ENCODE data around the gene MYH7.

MYH7 gene

DNA sequence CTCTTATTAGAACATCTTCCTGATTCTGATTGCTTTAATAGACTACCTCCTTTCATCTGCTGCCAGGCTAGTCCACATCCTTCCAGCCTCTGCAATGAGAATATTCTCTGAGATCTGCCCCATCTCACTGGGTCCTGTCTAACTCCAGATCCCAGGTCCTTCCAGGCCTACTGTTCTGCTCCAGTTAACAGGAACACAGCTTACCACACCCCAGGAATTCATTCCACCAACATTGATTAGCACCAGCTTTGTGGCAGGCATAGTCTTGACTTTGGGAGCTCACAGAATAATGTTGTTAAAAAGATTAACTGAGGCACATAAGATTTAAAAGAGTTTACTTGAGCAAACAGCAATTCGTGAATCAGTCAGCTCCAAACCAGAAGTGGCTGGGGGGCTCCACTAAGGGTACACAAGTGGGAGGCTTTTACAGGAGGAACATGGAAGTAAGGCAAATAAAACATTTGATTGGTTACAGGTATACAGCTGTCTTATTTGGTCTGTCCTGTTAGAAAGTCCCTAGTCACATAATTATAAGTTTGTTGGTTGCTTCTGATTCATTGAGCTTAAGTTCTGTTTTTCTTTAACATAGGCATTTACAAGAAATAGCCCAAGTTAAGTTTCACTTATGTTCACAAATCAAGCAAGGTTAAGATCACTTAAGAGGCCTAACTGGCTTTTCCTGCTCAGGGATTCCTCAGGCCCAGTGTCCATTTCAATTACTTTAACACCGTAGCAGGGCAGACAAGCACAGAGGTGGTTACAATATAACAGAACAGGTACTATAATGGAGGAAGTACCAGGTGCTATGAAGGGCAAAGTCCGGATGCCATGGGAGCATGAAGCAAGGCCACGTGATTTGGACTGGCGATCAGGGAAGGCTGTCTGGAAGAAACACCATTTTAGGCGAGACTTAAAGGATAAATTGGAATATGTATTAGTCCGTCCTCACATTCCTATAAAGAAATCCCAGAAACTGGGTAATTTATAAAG lies 12.2 kb upstream of the MYH7 start:
- no peak for DNase-seq

DNA sequence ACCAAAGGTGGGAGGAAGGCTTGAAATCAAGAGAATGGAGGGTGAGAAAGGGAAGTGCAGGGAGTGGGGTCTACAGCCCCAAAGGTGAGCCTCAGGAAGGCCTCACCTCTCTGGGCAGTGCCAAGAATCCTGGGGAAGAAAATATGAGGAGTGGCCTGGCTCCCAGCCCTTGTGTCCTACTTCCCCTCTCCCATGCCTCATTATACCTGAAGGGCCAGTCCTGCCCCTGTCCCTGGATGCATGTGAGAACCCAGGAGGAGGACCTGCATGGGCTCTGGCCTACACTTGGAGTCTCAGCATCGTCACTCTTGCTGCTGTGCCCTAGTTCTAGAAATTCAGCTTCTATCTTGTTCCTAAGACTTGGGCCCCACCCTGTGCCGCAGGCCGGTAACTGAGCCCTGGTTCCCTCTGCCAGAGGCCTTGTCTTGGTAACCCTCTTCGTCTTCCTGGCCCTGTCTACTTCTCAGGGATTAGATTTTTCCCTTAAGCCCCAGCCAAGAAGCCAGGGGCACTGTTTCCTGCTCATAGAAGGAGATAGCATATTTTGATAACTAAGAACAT lies 10.9 kb upstream of the MYH7 start:
- DNase-seq = no peak

DNA sequence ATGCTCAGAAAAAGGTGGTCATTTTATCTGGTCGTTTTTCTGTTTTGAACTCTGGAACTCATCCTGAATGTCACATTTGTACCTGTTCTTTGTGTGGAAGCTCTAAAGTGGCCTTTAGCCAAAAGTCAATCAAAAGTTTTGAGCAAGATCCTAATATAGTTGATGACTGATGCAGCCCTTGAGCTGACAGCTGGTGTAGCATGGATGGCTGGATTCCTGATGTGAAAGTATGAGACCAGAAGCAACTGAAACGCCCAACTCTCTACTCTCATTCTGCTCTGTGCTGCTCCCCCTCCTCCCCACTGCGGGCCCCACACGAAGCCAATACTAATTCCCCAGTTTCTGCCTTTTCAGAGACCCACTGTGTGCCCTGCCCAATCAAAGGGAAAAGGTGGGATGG lies 10.3 kb upstream of the MYH7 start:
- DNase-seq = no peak

DNA sequence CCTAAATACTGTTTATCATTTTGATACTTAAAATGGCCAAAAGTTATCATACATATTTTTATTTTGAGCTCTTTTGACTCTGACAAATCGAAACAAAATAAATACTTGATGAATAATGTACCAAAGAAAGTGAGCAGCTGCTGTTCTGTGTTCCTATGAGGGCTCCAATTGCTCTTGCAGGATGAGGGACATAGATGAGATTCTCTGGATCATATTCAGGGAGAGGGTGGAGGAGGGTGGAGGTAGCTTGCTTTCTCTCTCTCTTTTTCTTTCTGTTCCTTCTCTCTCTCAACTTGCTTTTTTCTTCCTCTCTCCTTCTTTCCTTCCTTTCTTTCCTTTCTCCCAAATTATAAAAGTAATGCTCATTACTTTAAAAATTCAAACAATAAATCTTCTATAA lies 8.9 kb upstream of the MYH7 start:
- DNase-seq = no peak

DNA sequence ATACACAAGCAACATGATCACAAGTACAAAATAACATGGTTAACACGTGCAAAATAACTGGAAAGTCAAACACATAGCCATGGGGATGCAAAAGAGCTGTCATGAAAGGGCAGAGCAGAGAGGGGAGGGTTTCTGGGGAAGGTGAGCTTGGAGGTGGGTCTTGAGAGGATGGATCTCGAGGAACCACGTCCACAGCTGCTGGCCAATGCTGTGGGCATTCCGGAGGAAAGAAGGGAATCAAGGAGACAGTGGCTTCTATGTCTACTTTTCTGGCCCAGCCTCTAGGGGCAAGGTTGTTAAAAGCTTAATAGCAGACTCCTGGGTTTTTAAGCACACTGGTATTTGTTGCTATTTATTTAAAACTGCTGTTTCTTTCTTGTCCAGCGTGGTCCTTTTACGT lies 8.4 kb upstream of the MYH7 start:
- DNase-seq = no peak

DNA sequence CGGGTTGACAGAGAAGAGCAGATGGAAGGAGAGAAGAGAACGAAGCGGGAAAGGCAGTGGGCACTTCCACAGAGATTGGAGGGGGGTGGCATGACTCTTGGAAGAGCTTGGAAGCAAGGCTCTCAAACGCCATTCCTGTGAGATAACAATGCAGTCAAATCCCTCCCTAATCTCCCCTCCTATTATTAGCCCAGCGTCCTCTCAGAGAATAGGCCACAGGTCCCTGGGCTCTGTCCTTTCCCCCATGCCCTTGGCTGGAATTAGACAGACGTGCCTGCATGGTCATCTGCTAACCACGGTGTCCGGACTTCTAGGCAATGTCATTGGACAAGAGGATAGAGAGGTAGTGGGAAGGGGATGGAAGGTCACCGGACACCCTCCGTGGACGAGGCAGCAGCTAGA lies 8.0 kb upstream of the MYH7 start:
- no peak for DNase-seq

DNA sequence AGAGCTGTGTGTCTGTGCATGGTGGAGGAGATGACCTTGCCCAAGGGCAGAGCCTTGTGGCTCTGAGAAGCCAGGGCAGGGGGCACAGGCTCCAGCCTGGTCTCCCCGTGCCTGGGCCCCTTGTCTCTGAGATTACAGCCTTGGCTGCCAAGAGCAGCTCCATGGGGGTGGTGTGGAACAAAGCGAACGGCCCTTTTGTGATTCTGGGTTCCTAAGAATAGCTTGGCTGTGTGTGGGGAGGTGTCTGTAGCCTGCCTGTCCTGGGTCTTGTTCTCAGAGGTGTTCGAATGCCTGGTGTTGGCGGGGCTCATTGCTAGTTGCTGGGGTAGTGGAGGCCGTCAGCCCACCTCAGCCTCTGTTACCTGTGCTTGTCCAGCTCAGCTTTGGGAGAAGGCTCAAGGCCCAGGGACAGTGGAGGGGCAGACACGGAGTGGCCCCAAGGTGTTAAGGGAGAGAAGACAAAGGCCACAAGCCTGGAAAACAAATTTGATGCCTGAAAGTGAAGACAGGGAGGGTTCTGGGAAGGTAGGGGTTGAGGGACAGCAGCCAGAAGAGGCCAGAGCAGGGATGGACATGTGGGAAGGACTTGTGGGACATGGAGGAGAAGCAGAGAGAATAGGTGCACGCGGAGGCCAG lies 7.4 kb upstream of the MYH7 start:
- DNase-seq = no peak

DNA sequence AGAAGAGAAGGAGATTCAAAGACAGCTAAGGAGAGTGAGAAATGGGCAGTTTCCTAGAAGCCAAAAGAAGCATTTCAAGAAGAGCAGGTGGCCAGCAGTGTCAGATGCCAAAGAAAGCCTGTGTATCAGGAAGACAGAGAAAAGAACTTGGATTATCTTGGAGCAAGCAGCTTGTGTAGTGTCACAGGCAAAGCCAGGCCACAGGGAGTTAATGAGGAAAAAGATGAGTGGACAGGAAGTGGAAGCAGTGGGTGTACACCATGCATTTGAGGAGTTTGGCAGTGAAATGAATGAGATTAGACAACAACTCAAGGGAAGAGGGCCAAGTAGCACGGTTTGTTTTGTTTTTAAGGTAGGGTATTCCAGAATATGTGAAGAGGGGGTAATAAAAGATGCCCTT lies 5.6 kb upstream of the MYH7 start:
- DNase-seq = no peak

DNA sequence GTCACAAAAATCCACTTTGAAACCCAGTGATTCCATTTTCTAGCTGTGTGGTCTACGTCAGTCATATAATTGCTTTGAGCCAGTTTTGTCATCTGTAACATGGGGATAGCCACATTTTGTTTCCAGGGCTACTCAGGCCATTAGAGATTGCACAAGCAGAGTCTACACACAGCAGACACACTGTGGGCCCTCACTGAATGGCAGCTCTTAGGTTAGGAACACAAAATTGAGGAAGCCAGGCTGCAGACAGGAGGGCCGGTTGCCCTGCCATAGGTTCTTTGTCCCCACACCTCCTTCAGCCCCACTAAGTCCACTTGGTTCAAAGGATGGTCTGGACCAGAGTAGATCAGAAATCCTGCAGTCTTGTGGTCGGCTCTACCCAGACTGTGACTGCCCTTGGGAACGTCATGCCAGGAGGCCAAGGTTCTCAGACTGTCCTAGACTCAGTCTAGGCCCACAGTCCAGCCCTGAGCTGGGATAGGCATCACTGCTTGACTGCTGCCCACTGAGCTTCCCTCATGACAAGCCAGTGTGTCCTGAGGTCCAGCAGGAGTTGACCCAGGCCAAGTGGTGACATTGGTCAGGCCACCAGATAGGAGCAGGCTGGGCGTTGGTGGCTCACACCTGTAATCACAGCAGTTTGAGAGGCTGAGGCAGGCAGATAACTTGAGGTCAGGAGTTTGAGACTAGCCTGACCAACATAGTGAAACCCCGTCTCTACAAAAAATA lies 3.8 kb upstream of the MYH7 start:
- no peak for DNase-seq

DNA sequence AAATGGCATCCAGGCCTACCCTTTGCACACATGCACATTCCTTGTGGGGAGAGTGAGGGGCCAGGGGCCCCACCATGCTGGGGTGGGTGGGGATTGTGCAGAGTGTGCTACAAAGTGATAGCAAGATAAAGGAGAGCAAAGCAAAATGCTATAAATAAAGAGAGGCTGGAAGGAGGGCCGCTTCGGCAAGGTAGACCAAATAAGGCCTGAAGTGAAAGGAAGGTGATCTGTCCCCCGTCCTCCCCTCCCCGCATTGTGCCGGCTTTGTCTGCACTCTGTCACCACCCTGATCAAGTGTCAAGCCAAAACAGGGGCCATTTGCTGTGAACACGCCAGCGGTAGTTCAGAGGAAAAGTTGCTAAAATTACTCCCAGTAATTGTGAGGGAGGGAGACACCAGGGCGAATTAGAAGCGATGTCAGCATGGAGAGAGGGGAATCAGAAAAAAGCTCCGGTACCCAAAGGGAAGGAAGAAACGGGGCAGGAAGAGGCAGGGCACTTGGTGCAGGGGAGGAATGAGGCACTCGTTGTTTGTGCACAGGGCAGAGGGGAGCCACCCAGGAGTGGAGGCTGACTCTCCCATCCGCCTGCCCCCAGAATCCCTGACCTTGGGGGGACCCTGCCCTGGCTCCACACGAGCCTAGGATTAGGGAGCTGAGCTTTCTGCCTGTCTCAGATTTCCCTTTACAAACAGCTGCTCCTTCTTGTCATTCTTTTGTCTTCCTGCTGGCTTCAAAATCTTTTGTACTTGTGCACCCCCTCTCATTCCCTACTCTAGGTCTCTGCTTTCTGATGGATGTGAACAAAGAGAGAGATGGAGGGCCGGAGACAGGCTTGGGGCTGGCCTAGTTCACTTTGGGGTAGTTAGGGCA lies 2.9 kb upstream of the MYH7 start:
- no peak for DNase-seq

DNA sequence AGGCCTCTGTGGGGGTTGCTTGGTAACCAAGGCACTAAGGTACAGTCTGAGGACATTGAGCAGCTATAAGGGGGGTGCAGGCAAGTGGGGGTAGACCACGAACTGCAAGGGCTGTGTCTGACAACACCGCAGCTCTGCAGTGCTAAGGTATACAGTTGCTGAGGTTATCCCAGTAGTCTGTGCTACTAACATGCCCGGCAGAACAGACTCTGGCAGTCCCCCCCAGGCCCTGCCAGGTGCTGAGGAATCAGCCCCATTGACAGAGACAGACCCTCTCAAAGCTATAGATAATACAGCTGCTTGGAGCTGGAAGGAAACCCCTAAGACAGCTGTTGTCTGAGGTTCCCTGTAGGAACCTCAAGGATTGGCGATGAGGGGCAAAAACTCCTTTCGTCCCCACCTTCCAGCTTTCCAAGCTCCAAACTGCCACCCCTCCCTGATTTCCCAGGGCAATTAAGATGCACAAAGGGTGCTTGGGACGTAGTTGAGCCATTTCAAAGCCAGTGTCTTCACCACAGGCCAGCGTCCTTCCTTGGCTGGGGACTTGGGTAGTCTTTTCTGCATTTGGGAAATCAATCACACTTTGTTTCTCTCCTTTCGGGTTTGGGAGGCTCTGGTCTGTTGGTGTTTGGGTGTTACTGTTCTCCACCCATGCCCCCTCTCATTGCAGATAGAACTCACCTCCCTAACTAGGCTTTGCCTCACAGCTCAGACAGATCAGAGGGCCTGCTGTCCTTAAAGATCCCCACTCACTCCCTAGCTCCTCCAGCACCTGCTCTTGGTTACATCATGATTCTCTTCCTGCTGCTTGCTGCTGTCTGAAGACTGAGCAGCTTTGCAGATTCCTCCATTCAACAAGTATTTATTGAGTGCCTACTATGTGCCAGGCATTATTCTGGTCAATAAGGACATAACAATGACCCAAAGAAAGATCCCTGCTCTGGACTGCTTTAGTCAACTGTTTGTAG lies 2.0 kb upstream of the MYH7 start:
- no peak for DNase-seq

DNA sequence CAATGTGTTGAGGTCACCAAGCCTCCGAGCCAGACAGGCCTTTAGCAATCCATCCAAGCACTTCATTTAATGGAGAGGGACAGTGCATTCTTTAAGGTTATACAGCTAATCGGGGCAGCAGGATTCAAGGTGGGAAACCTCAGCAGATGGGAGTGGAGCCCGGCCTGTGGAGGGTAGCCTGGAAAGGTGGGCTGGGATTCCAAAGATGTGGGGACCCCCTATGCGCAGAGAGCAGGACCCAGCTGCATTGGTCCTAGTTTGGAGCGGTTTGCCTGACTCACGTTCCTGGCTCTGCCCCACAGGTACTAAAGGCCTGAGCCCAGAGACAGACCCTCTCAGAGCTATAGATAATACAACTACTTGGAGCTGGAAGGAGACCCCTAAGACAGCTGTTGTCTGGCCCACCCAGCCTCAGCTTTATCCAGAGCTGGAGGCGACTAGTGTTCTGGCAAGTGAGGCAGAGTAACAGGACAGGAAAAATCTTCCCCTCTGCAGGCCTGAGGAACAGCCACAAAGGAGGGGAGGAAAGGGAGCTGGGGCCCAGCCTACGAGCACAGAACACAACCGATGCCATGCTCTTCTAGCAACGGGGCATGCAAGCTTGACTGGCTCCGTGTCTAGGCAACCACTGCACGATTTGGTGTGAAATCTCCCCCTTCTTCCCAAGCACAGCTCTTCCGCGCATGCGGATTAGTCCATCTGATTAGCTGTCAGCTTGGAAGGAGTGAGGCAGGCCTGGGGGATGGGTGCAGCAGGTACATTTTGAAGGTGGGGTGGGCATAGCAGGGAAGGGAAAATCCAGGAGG lies 1.1 kb upstream of the MYH7 start:
- DNase-seq = no peak

DNA sequence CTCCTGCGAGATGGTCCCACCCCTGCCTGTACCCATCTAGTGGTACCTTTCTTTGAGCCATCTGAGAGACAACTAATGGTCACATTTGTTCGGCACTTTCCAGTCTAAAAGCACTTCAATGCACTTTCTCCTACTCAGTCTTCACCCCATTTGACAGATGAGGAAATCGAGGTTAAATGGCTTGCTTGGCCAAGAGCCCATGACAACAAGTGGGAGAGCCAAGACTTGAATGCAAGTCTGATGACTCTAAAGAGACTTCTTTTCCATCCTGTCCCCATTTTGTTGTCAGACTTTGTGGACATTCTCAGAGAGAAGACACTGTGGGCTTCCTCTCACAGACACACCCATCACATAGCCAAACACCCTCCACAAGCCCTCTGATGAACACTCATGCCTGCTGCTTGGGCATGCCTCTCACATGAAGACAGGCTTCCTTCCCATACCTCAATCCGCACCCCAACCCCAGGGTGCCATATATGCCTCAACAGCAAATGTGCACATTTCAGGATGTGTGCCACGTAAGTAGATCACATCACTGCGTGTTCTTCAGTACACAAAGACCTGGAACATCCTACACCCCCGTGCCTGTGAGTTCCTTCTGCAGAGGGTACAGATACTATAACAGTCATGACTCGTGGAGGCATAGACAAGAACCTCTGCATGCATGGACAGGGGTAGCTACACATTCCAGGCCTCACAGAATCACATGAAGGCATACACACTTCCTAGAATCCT lies 805 bp downstream of the MYH7 start:
- peak; percentile 16 for DNase-seq

DNA sequence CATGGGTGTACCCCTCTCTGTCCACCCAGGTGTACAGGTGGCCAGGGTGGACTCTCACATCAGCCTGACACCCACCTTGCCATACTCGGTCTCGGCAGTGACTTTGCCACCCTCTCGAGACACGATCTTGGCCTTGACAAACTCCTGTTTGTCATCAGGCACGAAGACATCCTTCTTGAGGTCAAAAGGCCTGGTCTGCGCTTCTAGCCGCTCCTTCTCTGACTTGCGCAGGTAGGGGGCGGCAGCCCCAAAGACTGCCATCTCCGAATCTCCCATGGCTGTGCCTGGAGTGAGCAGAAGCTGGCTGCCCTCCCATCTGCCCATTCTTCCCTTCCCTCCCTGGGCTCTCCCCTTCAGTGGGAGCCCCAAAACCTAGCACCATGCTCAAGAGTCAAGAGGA lies 2.0 kb downstream of the MYH7 start:
- peak; percentile 8 for DNase-seq

DNA sequence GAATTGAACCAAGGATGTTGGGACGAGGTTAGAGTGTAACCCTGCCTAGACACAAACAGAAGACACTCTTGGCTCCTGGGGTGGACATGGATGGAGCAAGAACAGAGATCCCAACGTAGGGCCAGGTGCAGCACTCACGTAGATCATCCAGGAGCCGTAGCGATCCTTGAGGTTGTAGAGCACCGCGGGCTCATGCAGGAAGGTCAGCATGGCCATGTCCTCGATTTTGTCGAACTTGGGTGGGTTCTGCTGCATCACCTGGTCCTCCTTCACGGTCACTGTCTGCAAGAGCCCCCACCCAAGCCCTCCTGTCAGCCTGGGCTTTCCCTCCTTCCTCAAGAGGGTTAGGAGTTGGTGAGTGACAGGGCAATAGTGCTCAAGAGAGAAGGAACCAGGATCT lies 2.5 kb downstream of the MYH7 start:
- DNase-seq = peak; percentile 3

DNA sequence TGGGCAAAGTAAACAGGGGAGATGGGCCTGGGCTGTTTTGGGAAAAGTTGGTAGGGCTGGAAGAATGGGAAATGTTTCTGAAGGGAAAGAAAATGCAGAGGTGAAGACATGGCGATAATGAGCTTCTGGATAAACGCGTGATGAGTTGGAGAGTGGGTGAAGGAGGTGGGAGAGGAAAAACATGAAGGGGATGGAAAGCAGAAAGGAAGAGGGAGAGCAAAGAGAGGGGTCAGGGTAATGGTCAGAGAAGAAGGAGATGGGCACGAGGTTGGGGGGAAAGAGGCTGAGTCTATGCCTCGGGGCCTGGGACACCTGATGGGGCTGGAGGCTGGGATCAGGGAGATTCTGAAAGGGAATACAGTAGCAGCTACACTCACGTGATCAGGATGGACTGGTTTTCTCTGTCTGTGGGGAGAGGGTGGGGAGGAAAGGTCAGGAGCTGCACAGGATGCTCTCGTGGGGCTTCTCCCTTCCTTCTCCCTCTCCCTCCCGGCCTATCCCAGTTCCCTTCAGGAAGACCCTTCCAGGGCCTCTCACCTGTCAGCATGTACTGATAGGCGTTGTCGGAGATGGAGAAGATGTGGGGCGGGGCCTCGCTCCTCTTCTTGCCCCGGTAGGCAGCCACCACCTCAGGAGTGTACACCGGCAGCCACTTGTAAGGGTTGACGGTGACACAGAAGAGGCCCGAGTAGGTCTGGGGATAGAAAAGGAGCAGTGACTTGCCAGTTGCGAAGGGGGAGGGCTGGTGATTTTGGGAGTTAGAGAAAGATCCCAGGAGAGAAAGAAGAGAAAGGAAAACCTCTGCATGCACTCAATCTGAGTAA lies 3.1 kb downstream of the MYH7 start:
- DNase-seq = peak; percentile 3

DNA sequence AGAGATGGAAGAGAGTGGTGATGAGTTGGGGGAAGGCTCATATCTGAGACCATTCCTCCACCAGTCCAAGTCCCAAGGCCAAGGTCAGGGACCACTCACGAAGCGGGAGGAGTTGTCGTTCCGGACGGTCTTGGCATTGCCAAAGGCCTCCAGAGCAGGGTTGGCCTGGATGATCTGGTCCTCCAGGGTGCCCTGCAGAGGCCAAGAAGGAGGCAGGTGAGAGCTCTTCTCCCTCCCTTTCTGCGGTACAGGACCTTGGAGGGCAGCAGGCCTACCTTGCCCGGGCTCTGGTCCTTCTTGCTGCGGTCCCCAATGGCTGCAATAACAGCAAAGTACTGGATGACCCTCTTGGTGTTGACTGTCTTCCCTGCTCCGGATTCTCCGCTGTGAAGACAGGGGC lies 4.0 kb downstream of the MYH7 start:
- DNase-seq = peak; percentile 2

DNA sequence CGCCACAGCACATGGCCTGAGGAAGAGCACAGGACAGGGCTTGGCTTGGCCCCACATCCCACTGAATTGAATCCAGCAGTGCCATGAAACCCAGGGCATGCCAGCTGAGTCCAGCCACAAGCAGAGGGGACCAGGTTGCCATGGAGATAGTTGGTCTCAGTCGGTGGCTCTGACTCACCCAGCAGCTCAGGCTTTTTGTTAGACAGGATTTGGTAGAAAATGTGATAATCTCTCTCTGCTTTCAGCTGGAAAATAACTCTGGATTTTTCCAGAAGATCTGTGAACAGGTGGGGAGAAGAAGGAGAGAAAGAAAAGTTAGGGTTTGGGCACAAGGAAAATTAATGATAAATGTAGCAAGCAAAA lies 4.8 kb downstream of the MYH7 start:
- peak; percentile 2 for DNase-seq
